ENCODE data around the gene SUSD1. TPM values are rescaled to one million over a fixed set of nuclear protein-coding genes. Genes with fewer than 3 reads are reported as not detected.

Gene SUSD1
- total RNA-seq, result 10.2 and 12.8 TPM in 2 replicates

DNA sequence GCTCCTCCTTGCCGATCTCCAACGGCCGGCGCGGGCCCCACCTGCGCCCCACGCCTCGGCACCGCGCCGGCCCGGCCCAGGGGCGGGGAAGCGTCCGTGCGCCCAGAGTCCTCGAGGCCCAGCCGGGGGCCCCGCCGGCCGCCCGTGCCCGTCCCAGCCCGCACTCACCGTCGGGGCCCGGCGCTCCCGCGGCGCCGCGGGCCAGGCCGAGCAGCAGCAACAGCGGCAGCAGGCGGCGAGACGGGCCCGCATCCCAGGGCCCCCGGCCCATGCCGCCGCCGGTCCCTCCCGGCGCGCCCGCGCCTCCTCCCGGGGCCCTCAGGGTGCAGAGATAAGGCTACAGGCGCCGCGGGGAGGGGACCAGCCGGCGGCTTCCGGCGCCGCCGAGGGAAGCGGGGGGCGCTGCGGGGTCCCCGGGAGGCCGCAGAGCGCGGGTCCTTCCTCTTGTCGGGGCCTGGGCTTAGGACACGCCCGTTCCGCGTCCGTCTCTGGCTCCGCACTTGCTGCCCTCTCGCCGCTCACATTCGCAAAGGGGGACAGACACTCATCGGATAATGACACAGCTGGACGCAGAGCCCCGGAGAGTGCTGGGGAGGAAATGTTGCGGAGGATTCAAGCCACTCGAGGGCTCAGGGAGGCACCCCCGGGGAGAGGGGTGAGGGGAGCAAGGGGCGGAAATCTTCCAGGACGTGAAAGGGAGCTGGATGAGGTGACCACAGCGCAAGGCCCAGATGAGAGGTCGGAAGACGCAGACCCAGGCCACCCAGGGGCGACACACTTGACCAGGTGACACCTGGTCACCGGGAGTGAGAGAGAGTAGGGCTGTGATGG lies at the start of gene SUSD1:
Gene SUSD1, minus strand, starts transcription at position 333 of the 831 bp plus-strand sequence. Its CDS starts 62 bp downstream, at position 271.

Other genes with a start within 250 kb of the SUSD1 start
- 58.1 and 86.3 TPM in 2 replicates for gene PTBP3, start 158.3 kb upstream of the SUSD1 start, total RNA-seq
- 30.1 and 40.1 TPM in 2 replicates for gene HSDL2, start 204.8 kb upstream of the SUSD1 start, total RNA-seq

All from tracheal epithelial cell (primary cell).